GM23248 (cell line): ENCODE data around the gene KLHL8.

Experiments
- EZH2 ChIP-seq: fragments of 200-600 bp; sonication (generic); IDR thresholded peaks from 2 replicates; pipeline ENCODE4 v1.6.1; 2018; ENCODE audit warnings: antibody characterized with exemption, mild to moderate bottlenecking; ENCODE audit not compliant: insufficient read depth, poor library complexity, severe bottlenecking
- EZH2phosphoT487 ChIP-seq: fragments of 200-600 bp; sonication (generic); IDR thresholded peaks from 2 replicates; pipeline ENCODE4 v1.6.1; 2018; ENCODE audit warnings: antibody characterized with exemption, moderate library complexity, mild to moderate bottlenecking, low read depth; ENCODE audit not compliant: insufficient read depth

- TF ChIP-seq EZH2phosphoT487, result no peak
- no peak for TF ChIP-seq EZH2
These were observed 40.1 kb upstream of the KLHL8 start for GRCh38 chr4:87260477-87260876.
